Stimulated activated CD4-positive, alpha-beta T cell treated with anti-CD3 and anti-CD28 coated beads, Interleukin-12 subunit alpha, Interleukin-12 subunit beta, amount 100 ng/mL, for 4 hours (primary cell): ENCODE measurements around the gene PRRT1.
A peak's percentile ranks its signal among the peaks of the same experiment; 100 is the strongest.

Source experiments
- DNase-seq: peaks from one replicate; pipeline ENCODE4 v3.0.0-alpha.2; 2020

Gene PRRT1

DNA sequence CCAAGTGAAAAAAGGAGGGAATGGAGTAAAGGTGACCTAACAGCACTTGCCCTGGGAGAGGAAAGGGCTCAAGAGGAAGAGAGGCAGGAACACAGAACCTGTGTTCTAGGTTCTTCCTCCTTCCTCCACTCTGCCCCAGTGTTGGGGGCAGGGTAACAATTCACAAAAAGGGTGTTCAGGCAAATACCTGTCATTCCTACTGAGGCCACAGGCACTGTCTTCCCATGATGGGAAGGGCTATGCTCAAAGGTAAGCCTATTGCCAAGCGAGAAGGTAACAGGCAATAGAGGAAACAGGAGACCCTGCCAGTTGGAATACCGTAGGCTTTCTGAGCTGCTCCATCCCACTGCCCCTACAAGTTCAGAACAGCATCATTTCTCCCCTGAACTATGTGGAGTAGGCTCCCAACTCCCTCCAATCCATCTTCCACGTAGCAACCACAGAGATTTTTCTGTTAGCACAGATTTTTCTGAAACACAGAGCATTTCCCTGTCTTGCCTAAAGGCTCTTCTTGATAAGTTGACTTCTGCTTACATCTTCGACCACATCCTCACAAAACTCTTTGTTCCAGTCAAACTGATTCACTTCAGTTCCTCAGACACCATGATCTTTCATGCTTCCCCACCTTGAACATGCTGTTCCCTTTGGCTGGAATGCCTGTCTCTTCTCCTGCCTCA, 21.4 kb upstream of the PRRT1 start:
- DNase-seq: no peak

- DNase-seq: no peak
Measured at GRCh38 chr6:32171234-32171633, 19.5 kb upstream of the PRRT1 start.

DNA sequence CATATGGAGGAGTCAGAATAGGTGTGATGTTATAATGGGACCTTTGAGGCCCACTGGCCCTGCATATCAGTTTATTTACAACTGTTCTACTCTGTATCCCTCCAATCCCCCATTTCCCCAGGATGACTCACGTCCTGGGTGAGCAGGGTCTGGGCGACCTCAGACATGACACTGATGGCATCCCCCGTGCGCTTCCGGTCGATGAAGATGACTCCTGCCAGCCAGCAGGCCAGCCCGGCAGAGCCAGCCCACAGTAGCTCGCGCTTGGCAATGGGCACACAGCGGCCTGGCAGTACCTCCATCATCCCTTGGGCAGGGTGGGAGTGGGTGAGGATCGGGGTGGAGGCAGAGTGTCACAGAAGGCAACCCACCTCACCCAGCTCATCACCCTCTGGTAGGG, 18.6 kb upstream of the PRRT1 start:
- no peak for DNase-seq

DNA sequence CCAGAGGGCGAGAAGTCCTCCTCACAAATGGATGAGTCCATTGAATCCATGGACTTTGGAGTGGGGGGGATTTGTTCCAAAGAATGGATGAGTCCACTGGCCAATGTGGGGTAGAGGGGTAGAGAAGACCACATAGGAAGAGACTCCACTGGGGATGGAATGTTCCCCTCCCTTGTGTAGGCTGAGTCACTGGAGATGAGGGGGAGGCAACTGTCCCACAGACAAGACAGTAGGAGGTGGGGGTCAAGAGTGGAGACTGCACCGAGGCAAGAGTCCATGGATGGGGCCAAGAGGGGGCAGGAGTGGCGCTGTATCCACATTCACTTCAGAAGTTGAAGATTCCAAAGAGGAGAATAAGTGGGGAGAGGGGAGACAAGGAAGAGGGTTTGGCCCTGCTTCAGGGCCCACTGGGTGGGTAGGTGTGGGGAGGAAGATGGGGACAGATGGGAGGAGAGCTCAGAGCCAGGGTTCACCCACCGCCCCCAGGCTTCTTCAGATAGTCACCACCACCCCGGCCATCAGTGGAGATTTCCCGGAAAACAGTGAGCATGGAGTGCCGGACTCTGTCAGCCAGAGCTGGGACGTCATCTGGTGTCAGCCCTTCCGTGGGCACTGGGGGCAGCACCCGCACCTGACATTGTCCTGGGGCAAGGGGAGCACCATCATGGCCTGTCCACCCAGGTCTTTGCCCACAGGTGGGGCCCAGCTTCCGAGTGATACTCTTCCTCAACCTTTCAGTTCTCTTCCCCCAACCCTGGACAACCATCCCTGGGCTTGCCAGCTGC, 17.3 kb upstream of the PRRT1 start:
- no peak for DNase-seq

- DNase-seq: no peak
Measured at GRCh38 chr6:32168350-32168749, 16.6 kb upstream of the PRRT1 start.

DNA sequence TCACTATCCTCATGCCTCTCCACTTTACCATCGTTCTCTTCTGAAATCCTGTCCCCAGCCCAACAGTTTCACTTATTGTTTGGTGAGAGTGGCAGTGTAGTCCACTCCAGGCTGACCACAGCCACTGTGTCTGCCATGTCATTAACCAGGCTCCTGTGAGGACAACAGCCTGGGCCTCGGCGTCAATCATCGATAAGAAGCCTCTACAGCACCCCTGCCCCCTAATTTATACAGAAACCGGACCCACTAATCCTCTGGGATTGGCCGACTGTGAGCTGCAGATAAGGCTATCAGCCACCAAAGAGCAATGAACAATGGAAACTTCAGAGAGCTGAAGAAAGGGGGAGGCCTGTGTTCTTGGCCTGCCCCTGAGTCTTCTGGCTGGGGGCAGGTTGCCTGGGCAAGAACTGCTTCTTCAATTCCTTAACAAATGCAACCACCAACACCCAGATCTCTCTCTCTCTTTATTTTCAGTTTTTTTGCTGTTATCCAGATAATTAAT, 16.1 kb upstream of the PRRT1 start:
- DNase-seq: no peak

DNA sequence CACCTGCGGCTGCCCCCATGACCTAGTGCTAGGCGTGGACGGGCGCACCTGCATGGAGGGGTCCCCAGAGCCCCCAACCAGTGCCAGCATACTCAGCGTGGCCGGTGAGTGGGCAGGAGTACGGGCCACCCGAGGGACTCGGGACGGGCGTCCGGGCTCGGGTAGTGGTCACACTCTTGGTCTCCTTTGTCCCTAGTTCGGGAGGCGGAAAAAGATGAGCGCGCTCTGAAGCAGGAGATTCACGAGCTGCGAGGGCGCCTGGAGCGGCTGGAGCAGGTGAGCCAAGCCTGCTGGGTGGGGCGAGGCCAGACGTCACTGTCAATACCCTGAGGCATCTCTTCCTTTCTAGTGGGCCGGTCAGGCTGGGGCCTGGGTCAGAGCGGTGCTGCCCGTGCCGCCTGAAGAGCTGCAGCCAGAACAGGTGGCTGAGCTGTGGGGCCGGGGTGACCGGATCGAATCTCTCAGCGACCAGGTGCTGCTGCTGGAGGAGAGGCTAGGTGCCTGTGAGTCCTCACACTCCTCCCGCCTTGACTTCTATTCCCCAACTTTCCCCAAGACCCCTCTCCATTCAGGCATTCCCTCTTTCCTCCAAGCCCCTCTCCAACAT, 15.5 kb upstream of the PRRT1 start:
- no peak for DNase-seq

DNA sequence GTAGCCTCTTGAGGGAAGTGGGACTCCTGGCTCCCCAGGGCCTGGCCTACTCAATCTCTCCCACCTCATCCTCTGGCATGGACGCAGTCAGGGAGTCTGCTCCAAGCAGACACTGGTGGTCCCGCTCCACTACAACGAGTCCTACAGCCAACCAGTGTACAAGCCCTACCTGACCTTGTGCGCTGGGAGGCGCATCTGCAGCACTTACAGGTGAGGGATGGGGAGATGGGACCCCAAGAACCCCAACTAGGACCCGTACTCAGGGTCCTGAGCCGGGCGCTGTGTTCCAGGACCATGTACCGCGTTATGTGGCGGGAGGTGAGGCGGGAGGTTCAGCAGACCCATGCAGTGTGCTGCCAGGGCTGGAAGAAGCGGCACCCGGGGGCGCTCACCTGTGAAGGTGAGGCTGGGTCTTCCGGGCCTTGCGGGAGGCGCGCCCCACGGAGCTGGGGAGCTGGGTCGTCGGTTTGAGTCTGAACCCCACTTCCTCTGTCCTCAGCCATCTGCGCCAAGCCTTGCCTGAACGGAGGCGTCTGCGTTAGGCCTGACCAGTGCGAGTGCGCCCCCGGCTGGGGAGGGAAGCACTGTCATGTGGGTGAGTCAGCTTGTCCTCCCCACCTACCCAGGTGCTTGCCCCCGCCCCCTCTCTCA, 14.8 kb upstream of the PRRT1 start:
- DNase-seq: no peak

- no peak for DNase-seq
Measured at GRCh38 chr6:32164295-32164694, 12.6 kb upstream of the PRRT1 start, which contains the start of gene EGFL8. Gene EGFL8, plus strand, starts transcription at chr6:32164595. Its CDS starts 1,571 bp downstream, at chr6:32166166.

DNA sequence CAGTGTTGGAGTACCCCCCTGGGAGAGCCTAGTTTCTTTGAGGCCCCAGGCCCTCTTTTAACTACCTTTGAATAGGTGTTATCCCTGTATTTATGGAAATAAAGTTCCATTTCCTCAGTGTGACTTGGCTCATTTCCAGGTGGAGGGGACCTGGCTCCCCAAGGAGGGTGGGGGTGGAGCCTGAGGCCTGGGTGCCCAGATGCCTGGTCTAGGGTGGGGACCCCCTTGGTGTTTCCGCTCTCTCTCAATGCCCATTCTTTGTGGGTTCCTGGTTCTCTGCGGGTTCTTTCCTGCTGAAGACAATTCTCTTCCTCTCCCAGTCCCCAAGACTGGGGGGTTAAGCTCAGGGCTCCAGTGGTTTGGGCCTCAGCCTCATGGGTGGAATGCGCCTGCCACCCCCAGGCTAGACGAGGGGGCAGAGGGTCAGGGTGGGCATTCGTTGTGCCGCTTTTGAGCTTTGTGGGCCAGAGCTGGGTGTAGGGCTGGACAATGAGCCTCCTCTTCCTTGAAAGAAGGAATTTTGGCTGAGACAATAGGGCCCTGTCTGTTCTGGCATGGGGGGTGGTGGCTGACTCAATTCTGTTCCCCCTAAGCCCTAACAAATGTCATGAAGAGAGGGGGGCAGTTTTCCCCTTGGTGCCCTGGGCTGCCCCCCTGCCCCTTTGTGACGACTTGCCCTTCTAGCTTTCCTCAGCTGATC, 12.0 kb upstream of the PRRT1 start:
- DNase-seq: no peak

DNA sequence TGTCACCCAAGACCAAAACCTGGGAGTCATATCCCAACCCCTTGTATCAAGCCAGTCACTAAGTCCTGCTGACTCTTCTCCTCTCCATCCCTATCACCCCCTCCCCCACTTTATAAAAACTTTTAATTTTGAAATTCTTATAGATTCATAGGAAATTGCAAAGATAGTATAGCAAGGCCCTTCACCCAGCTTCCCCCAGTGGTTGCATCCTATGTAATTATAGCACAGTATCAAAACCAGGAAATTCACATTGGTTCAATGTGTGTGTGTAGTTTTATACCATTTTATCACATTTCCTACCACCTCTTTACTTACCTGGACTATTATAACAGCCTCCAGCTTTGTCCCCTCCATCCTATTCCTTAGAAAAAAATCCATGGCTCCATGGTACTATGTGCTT, 6.3 kb upstream of the PRRT1 start:
- DNase-seq: no peak

DNA sequence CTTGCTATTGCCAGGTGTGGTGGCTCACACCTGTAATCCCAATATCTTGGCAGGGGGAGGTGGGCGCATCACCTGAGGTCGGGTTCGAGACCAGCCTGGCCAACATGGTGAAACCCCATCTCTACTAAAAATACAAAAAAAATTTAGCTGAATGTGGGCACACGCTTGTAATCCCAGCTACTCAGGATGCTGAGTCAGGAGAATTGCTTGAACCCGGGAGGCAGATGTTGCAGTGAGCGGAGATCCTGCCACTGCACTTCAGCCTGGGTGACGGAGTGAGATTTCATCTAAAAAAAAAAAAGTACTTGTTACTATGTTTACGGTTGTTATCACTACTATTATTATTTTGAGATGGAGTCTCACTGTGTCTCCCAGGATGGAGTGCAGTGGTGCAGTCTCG, 5.2 kb upstream of the PRRT1 start:
- DNase-seq: no peak

DNA sequence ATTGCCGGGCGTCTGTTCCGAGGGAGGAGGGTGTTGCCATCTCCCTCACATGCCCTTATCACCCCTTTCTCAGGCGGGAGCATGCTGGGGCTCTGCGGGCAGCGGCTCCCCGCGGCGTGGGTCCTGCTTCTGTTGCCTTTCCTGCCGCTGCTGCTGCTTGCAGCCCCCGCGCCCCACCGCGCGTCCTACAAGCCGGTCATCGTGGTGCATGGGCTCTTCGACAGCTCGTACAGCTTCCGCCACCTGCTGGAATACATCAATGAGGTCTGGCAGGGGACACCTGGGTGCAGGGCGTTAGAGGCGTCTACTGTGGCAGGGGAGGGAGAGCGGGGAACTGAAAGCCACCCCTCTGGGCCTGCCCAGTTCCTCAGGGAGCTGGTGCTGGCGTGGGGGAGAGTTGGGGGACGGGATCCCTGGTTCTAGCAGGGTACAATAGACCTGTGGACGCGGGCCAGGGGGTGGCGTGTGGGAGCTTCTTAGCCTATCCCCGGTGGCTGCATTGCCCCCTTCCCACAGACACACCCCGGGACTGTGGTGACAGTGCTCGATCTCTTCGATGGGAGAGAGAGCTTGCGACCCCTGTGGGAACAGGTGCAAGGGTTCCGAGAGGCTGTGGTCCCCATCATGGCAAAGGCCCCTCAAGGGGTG, 2.9 kb upstream of the PRRT1 start:
- DNase-seq: peak; percentile 52

- peak; percentile 65 for DNase-seq
Measured at GRCh38 chr6:32153564-32154513, 2.1 kb upstream of the PRRT1 start, which contains the start of gene PPT2. Gene PPT2, plus strand, starts transcription at chr6:32154141. Its CDS starts 454 bp downstream, at chr6:32154595.

DNA sequence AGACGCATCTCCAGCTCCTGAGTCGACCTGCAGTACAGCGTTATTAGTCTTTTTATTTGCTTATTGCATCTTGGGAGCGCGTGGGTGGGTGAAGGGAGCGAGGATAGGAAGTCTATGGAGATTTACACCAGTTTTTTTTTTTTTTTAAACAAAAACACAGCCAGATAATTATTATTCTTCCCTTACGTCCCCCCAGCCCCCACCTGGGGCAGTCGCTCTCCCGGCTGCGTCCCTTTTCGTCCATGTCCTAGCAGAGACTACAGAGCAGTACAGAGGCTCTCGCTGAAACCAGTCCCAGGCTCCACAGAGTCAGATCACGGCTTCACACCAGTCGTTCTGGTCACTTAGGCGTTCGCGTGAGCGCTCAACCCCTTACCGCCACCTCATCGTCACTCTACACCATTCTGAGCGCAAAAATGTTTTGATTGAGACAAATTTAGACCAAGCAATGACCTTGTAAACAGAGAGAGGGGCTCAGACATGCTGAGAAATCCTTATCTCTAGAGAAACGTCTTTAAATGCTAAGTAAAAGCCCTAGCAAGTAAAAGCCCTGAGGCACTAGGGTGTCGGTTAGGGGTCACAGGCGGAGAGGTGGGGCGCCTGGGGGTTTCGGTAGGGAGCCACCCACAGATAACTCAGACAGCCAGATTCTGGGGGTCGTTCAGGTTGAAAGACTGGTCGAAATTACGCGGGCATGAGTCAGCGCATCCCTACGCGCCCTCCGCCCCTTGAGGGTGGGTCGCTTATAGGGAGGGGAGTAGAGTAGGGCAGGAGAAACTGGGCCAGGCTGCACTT, 1.2 kb upstream of the PRRT1 start:
- DNase-seq: no peak

- no peak for DNase-seq
Measured at GRCh38 chr6:32151181-32151862, 417 bp downstream of the PRRT1 start.

DNA sequence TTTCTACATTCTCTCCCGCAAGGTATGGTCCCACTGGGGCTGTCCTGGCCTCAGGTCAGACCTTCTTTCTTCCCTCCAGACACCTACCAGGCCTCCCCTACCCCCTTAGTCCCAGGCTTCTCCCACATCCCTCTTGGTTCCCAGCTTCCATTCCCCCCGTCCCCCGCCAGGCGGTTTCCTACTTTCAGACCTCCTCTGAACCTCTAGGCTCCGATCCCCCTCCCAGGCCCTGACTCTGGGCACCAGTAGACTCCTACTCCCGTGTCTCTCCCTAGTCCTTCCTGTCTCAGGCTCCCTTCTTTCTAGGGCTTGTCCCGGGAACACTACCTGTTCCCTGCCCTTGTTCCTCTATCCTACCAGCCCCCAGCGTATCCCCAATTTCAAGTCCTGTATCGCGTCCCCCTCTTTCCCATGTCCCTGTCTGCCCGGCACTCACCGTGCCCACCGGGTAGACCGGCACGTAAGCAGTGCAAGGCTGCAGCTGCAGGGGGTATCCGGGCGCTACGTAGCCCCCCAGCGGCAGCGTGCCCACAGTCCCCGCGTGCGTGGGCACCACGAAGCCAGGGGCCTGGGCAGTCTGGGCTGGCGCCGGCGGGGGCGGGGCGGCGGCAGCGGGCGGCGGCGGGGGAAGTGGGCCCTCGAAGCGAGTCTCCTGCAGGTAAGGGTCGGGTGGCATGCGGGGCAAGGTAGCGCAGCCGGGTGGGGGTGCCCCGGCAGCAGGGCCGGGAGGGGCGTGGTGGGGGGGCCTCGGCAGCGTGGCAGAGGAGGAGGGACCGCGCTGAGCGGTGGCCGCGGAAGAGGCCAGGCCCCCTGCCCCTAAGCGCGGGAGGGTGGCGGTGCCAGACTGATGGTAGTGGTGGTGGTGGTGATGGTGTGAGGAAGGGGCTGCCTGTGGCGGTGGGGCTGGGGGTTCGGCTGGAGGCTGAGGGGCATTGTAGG, 1.5 kb downstream of the PRRT1 start:
- DNase-seq: no peak

DNA sequence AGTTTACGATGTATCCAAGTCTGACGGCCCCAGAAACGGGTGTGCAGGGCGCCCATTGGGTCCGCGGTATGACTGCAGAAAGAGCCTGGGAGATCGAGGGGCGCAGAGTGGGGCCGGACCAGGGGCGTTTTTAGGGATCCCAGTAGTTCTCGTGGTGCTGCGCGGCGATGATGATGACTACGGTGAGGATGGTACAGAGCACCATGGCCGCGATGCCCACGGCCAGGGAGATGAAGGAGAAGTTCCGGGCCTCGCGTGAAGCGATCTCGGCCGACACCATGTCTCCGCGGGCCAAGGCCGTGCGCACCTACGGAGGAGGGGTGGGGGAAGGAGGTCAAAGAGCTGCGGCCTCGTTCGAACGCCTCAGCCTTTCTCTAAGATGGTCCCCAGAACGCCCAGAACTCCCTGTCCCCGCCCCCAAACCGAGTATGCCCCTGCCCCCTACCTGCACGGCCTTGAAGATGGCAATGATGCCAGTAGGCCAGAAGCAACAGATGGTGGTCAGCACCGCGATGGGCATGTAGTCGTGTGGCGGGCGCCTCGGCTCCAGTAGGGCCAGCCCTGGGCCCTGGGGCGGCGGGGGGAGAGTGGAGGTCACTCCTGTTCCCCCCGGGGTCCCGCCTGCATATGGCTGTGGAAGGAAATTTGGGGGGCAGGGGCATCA, 2.5 kb downstream of the PRRT1 start:
- DNase-seq: no peak
